CD4-positive, CD25-positive, alpha-beta regulatory T cell (primary cell): Measurements from ENCODE around the gene FYN. TPM values are rescaled to one million over a fixed set of nuclear protein-coding genes. Genes with fewer than 3 reads are reported as not detected.

Experiments
- ATAC-seq, 2 donors: fragments of 150-1000 bp; cut with Tn5 transposase; one replicate each; pipeline ENCODE4 v1.10.0; 2021; ENCODE audit warnings: low read depth in 2 of 2, moderate number of reproducible peaks in 2 of 2, moderate library complexity in 1 of 2
- DNase-seq, 3 donors: peaks; one replicate each; pipeline versions ENCODE4 v3.0.0 to v3.0.0-alpha.2; 2012 to 2022; ENCODE audit warnings: mixed read lengths in 1 of 3
- H3K27ac ChIP-seq: one replicate; pipeline ENCODE4 v1.7.0; 2013; ENCODE audit warnings: mild to moderate bottlenecking, low read length; ENCODE audit not compliant: insufficient read depth, poor library complexity, severe bottlenecking
- H3K27me3 ChIP-seq: one replicate; pipeline ENCODE4 v1.7.0; 2013; ENCODE audit warnings: low read length; ENCODE audit not compliant: control insufficient read depth, insufficient read depth
- H3K36me3 ChIP-seq: one replicate; pipeline ENCODE4 v1.7.0; 2013; ENCODE audit warnings: mild to moderate bottlenecking, low read length, moderate library complexity; ENCODE audit not compliant: control insufficient read depth, insufficient read depth
- H3K4me1 ChIP-seq: 2 replicates; pipeline ENCODE4 v1.7.0; 2013; ENCODE audit warnings: mild to moderate bottlenecking, low read length; ENCODE audit not compliant: insufficient read depth, control insufficient read depth, poor library complexity, severe bottlenecking
- H3K4me3 ChIP-seq: one replicate; pipeline ENCODE4 v1.7.0; 2013; ENCODE audit warnings: low read depth, mild to moderate bottlenecking, low read length, moderate library complexity
- H3K9me3 ChIP-seq, 2 experiments: 1 replicate in 1 of 2; 2 replicates in 1 of 2; pipeline ENCODE4 v1.7.0; 2013; ENCODE audit warnings: low read length in 2 of 2, mild to moderate bottlenecking in 1 of 2, moderate library complexity in 1 of 2; ENCODE audit not compliant: control insufficient read depth in 2 of 2
- H3K27ac Mint-ChIP-seq, 3 donors: one replicate each; pipeline ENCODE4 v1.8.0; 2020 to 2022; ENCODE audit warnings: mild to moderate bottlenecking in 3 of 3, mixed read lengths in 3 of 3, moderate library complexity in 2 of 3
- H3K27me3 Mint-ChIP-seq: one replicate; pipeline ENCODE4 v1.8.0; 2022; ENCODE audit warnings: mild to moderate bottlenecking, mixed read lengths
- H3K36me3 Mint-ChIP-seq: one replicate; pipeline ENCODE4 v1.8.0; 2020; ENCODE audit warnings: mixed read lengths
- H3K4me1 Mint-ChIP-seq, 4 donors: one replicate each; pipeline ENCODE4 v1.8.0; 2020 to 2022; ENCODE audit warnings: mixed read lengths in 4 of 4, mild to moderate bottlenecking in 1 of 4
- H3K4me3 Mint-ChIP-seq, 4 donors: one replicate each; pipeline ENCODE4 v1.8.0; 2020 to 2022; ENCODE audit warnings: mild to moderate bottlenecking in 4 of 4, mixed read lengths in 4 of 4, moderate library complexity in 3 of 4
- H3K9me3 Mint-ChIP-seq, 7 donors: one replicate each; pipeline ENCODE4 v1.8.0; 2020 to 2022; ENCODE audit warnings: mixed read lengths in 7 of 7, mild to moderate bottlenecking in 3 of 7, moderate library complexity in 2 of 7
- polyA plus RNA-seq, 4 donors: library from polyadenylated mRNA; unstranded; fragments of 300-500 nt; fragmentation: Illumina TruSeq; gene quantifications; one replicate each; pipeline ENCODE4 v1.2.3, GENCODE V29; 2021
- total RNA-seq: library from RNA; stranded (reverse); gene quantifications from one replicate; pipeline ENCODE4 v1.2.3, GENCODE V29; 2022

FYN gene
- total RNA-seq, result 592 TPM
- polyA plus RNA-seq, result 100 to 1,000 TPM; 267 to 320 (median 288) TPM

- H3K27ac ChIP-seq, result peak within 1 kb of the TSS; percentile 95
- H3K9me3 ChIP-seq, result no peaks in the 10 kb centered on the region
- H3K36me3 Mint-ChIP-seq, result no peaks in the 10 kb centered on the region
- DNase-seq (peak; percentile 98 to 99 (median 98)), ATAC-seq (peak; percentile 95 to 97)
- peaks cover 17 to 42% (median 31%) of the 10 kb centered on the region in 4 donors for H3K4me1 Mint-ChIP-seq
- H3K9me3 Mint-ChIP-seq, result no peaks in the 10 kb centered on the region
- no peaks in the 10 kb centered on the region for H3K36me3 ChIP-seq
- peak within 1 kb of the TSS; percentile 93 to 98 (median 97) for H3K27ac Mint-ChIP-seq
- H3K27me3 ChIP-seq, result no peaks in the 10 kb centered on the region
- H3K4me3 Mint-ChIP-seq, result peak within 1 kb of the TSS; percentile 97 to 100 (median 99)
- H3K27me3 Mint-ChIP-seq, result peaks cover 10% of the 10 kb centered on the region
- peaks cover 44% of the 10 kb centered on the region for H3K4me1 ChIP-seq
- H3K4me3 ChIP-seq, result peak within 1 kb of the TSS; percentile 98
These were observed at the start of gene FYN for GRCh38 chr6:111873178-111874024. FYN (minus strand) TSS chr6:111873452; CDS start chr6:111720051, 153,401 bp downstream.

- no peaks in the 10 kb centered on the region for H3K36me3 ChIP-seq
- Mint-ChIP-seq H3K36me3 (no peaks in the 10 kb centered on the region), H3K27me3 (no peaks in the 10 kb centered on the region), H3K9me3 (peaks cover 0 to 3% (median 0%) of the 10 kb centered on the region in 7 donors), H3K27ac (no peak overlapping the region), H3K4me3 (no peak overlapping the region), H3K4me1 (peaks cover 0 to 7% (median 4%) of the 10 kb centered on the region in 4 donors)
- no peaks in the 10 kb centered on the region for H3K27me3 ChIP-seq
- H3K27ac ChIP-seq, result no peak overlapping the region
- H3K4me3 ChIP-seq, result no peak overlapping the region
- no peaks in the 10 kb centered on the region for H3K4me1 ChIP-seq
- H3K9me3 ChIP-seq, result no peaks in the 10 kb centered on the region
- DNase-seq (no peak), ATAC-seq (no peak)
These were observed 49.4 kb upstream of the FYN start for GRCh38 chr6:111922454-111923297.

- Mint-ChIP-seq H3K36me3 (no peaks in the 10 kb centered on the region), H3K4me1 (peaks cover 0 to 7% (median 5%) of the 10 kb centered on the region in 4 donors), H3K27me3 (no peaks in the 10 kb centered on the region), H3K4me3 (no peak overlapping the region), H3K27ac (no peak overlapping the region), H3K9me3 (peaks cover 0 to 2% (median 0%) of the 10 kb centered on the region in 7 donors)
- H3K4me1 ChIP-seq, result no peaks in the 10 kb centered on the region
- H3K27ac ChIP-seq, result no peak overlapping the region
- no peak overlapping the region for H3K4me3 ChIP-seq
- H3K36me3 ChIP-seq, result no peaks in the 10 kb centered on the region
- no peaks in the 10 kb centered on the region for H3K9me3 ChIP-seq
- H3K27me3 ChIP-seq, result no peaks in the 10 kb centered on the region
- DNase-seq, result no peak
- ATAC-seq, result no peak
These were observed 47.9 kb upstream of the FYN start for GRCh38 chr6:111921103-111921502.

GRCh38 chr6:111920578-111920977, 47.3 kb upstream of the FYN start:
- Mint-ChIP-seq H3K9me3 (peaks cover 0 to 2% (median 0%) of the 10 kb centered on the region in 7 donors), H3K4me3 (no peak overlapping the region), H3K36me3 (no peaks in the 10 kb centered on the region), H3K4me1 (peaks cover 0 to 7% (median 5%) of the 10 kb centered on the region in 4 donors), H3K27ac (no peak overlapping the region), H3K27me3 (no peaks in the 10 kb centered on the region)
- Histone ChIP-seq H3K27me3 (no peaks in the 10 kb centered on the region), H3K9me3 (no peaks in the 10 kb centered on the region), H3K4me1 (no peaks in the 10 kb centered on the region), H3K4me3 (no peak overlapping the region), H3K36me3 (no peaks in the 10 kb centered on the region), H3K27ac (no peak overlapping the region)
- DNase-seq (no peak), ATAC-seq (no peak)

- no peak for ATAC-seq
- Mint-ChIP-seq H3K27ac (no peak overlapping the region), H3K4me1 (peaks cover 0 to 2% (median 0%) of the 10 kb centered on the region in 4 donors), H3K9me3 (peaks cover 0 to 2% (median 0%) of the 10 kb centered on the region in 7 donors), H3K4me3 (no peak overlapping the region), H3K36me3 (no peaks in the 10 kb centered on the region), H3K27me3 (no peaks in the 10 kb centered on the region)
- DNase-seq, result no peak
- H3K4me1 ChIP-seq, result no peaks in the 10 kb centered on the region
- H3K27me3 ChIP-seq, result no peaks in the 10 kb centered on the region
- no peak overlapping the region for H3K4me3 ChIP-seq
- no peaks in the 10 kb centered on the region for H3K9me3 ChIP-seq
- no peaks in the 10 kb centered on the region for H3K36me3 ChIP-seq
- H3K27ac ChIP-seq, result no peak overlapping the region
These were observed 45.6 kb upstream of the FYN start for GRCh38 chr6:111918825-111919224.

GRCh38 chr6:111916747-111917146, 43.5 kb upstream of the FYN start:
- H3K9me3 Mint-ChIP-seq, result peaks cover 0 to 2% (median 0%) of the 10 kb centered on the region in 7 donors
- no peak for ATAC-seq
- H3K4me1 Mint-ChIP-seq, result peaks cover 0 to 2% (median under 1%) of the 10 kb centered on the region in 4 donors
- H3K27ac Mint-ChIP-seq, result no peak overlapping the region
- no peaks in the 10 kb centered on the region for H3K9me3 ChIP-seq
- peaks cover 4% of the 10 kb centered on the region for H3K27me3 Mint-ChIP-seq
- no peaks in the 10 kb centered on the region for H3K4me1 ChIP-seq
- H3K4me3 ChIP-seq, result no peak overlapping the region
- no peaks in the 10 kb centered on the region for H3K36me3 ChIP-seq
- no peak for DNase-seq
- no peak overlapping the region for H3K27ac ChIP-seq
- H3K4me3 Mint-ChIP-seq, result no peak overlapping the region
- no peaks in the 10 kb centered on the region for H3K27me3 ChIP-seq
- no peaks in the 10 kb centered on the region for H3K36me3 Mint-ChIP-seq

- Mint-ChIP-seq H3K4me1 (peaks cover 2 to 12% (median 6%) of the 10 kb centered on the region in 4 donors), H3K27me3 (peaks cover 4% of the 10 kb centered on the region), H3K27ac (no peak overlapping the region), H3K9me3 (peaks cover 0 to 2% (median 0%) of the 10 kb centered on the region in 7 donors), H3K4me3 (no peak overlapping the region), H3K36me3 (no peaks in the 10 kb centered on the region)
- H3K27me3 ChIP-seq, result no peaks in the 10 kb centered on the region
- no peaks in the 10 kb centered on the region for H3K36me3 ChIP-seq
- H3K9me3 ChIP-seq, result no peaks in the 10 kb centered on the region
- no peak overlapping the region for H3K4me3 ChIP-seq
- DNase-seq (no peak), ATAC-seq (no peak)
- H3K27ac ChIP-seq, result no peak overlapping the region
- no peaks in the 10 kb centered on the region for H3K4me1 ChIP-seq
These were observed 41.4 kb upstream of the FYN start for GRCh38 chr6:111914617-111915016.
